Cardiac fibroblast (primary cell): ENCODE results near the gene TRAF6.

Source experiments
- DNase-seq, 2 donors: peaks; one replicate each; pipeline versions ENCODE4 v3.0.0 to v3.0.0-alpha.2; 2010; ENCODE audit warnings: low read depth in 2 of 2
- H3K4me3 ChIP-seq, 2 donors: replicated peaks in 1 of 2; 1 replicate in 1 of 2; 2 replicates in 1 of 2; pipeline ENCODE4 v1.5.1; 2011; ENCODE audit warnings: low read depth in 2 of 2, low read length in 2 of 2, mild to moderate bottlenecking in 2 of 2, moderate library complexity in 1 of 2
- CTCF ChIP-seq: IDR thresholded peaks from one replicate; pipeline ENCODE4 v1.5.1; 2011; ENCODE audit warnings: low read depth, mild to moderate bottlenecking, low read length, inconsistent platforms

The TRAF6 gene

GRCh38 chr11:36453678-36454077 is 56.4 kb downstream of the TRAF6 start:
- peak in 1 of 2 donors; percentile 64 for DNase-seq
- no peak for TF ChIP-seq CTCF
- no peak overlapping the region for H3K4me3 ChIP-seq

- no peak overlapping the region for H3K4me3 ChIP-seq
- TF ChIP-seq CTCF: no peak
- peak in 1 of 2 donors; percentile 6 for DNase-seq
Measured at GRCh38 chr11:36452961-36453360, 57.1 kb downstream of the TRAF6 start.

- H3K4me3 ChIP-seq: no peak overlapping the region
- peak in 1 of 2 donors; percentile 73 for DNase-seq
- no peak for TF ChIP-seq CTCF
Measured at GRCh38 chr11:36452236-36452940, 57.7 kb downstream of the TRAF6 start.

- TF ChIP-seq CTCF: no peak
- H3K4me3 ChIP-seq: no peak overlapping the region
- no peak for DNase-seq
Measured at GRCh38 chr11:36451681-36452080, 58.4 kb downstream of the TRAF6 start.

GRCh38 chr11:36451045-36451444 is 59.0 kb downstream of the TRAF6 start:
- no peak overlapping the region for H3K4me3 ChIP-seq
- no peak for DNase-seq
- no peak for TF ChIP-seq CTCF

- no peak for DNase-seq
- no peak for TF ChIP-seq CTCF
- H3K4me3 ChIP-seq: no peak overlapping the region
Measured at GRCh38 chr11:36450110-36450572, 59.9 kb downstream of the TRAF6 start.
